NB4 (cell line): ENCODE measurements around the gene RPS5.
A peak's percentile ranks its signal among the peaks of the same experiment; 100 is the strongest.

Experiments used
- CTCF ChIP-seq: IDR thresholded peaks from one replicate; pipeline ENCODE4 v1.5.1; 2012; ENCODE audit warnings: low read depth, low read length
- TF ChIP-seq, protein P1 (sequence below): IDR thresholded peaks from 2 replicates; pipeline ENCODE4 v1.6.1; 2011; ENCODE audit warnings: low read depth, low read length

GRCh38 chr19:58386576-58387337 is at the start of gene RPS5:
- TF ChIP-seq CTCF = no peak
- TF ChIP-seq, protein P1, sequence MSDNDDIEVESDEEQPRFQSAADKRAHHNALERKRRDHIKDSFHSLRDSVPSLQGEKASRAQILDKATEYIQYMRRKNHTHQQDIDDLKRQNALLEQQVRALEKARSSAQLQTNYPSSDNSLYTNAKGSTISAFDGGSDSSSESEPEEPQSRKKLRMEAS = peak; percentile 91
